SK-N-SH (cell line): ENCODE data around the gene IL1RAP. TPM values are rescaled to one million over a fixed set of nuclear protein-coding genes. Genes with fewer than 3 reads are reported as not detected.

ENCODE experiments used
- CTCF ChIA-PET: fragments of 300-600, 350-600 bp; formaldehyde crosslinking; extraction: SDS; loops from one replicate; lab custom pipeline; 2021; lab: Yijun Ruan, JAX
- POLR2A ChIA-PET: fragments of 350-600 bp; sonication (Branson Sonifier 250); formaldehyde crosslinking; extraction: SDS; loops from one replicate; lab custom pipeline; 2020; ENCODE audit warnings: antibody characterized with exemption, inconsistent platforms; lab: Yijun Ruan, JAX
- DNase-seq: peaks from one replicate; pipeline ENCODE4 v3.0.0; 2012
- H2AFZ ChIP-seq: fragments of 200-600 bp; sonication (generic); 2 replicates; pipeline ENCODE4 v1.8.1; 2016; ENCODE audit warnings: antibody characterized with exemption, mild to moderate bottlenecking, low read depth
- H3F3A ChIP-seq: fragments of 200-600 bp; sonication (generic); replicated peaks from 2 replicates; pipeline ENCODE3; 2016; ENCODE audit warnings: antibody characterized with exemption, mild to moderate bottlenecking; ENCODE audit not compliant: insufficient read depth
- H3K27ac ChIP-seq, 2 experiments: fragments of 200-500 bp in 1 of 2; fragments of 200-600 bp in 1 of 2; sonication (Bioruptor generic) in 1 of 2; sonication (generic), shearing (Covaris generic) in 1 of 2; 2 replicates each; pipeline versions ENCODE4 v1.5.1 to v1.6.1; 2014 to 2016; ENCODE audit warnings: low read depth in 2 of 2, inconsistent platforms in 1 of 2, low read length in 1 of 2, mild to moderate bottlenecking in 1 of 2, mixed read lengths in 1 of 2
- H3K27me3 ChIP-seq: fragments of 200-600 bp; sonication (generic), shearing (Covaris generic); 2 replicates; pipeline ENCODE4 v1.6.1; 2016; ENCODE audit warnings: mixed run types; ENCODE audit not compliant: insufficient read depth
- H3K36me3 ChIP-seq, 2 experiments: fragments of 200-500 bp in 1 of 2; fragments of 200-600 bp in 1 of 2; sonication (Bioruptor generic) in 1 of 2; sonication (generic) in 1 of 2; replicated peaks in 1 of 2; 2 replicates each; pipeline versions ENCODE3 to v1.5.1; 2014 to 2016; ENCODE audit warnings: low read length in 1 of 2, mild to moderate bottlenecking in 1 of 2; ENCODE audit not compliant: insufficient read depth in 2 of 2, control insufficient read depth in 1 of 2
- H3K4me1 ChIP-seq, 2 experiments: fragments of 200-500 bp in 1 of 2; fragments of 200-600 bp in 1 of 2; sonication (Bioruptor generic) in 1 of 2; sonication (generic), shearing (Covaris generic) in 1 of 2; 2 replicates each; pipeline versions ENCODE4 v1.5.1 to v1.6.1; 2014 to 2016; ENCODE audit warnings: low read depth in 1 of 2, low read length in 1 of 2, mixed run types in 1 of 2; ENCODE audit not compliant: insufficient read depth in 2 of 2, control insufficient read depth in 1 of 2
- H3K4me2 ChIP-seq: fragments of 200-600 bp; sonication (generic), shearing (Covaris generic); 2 replicates; pipeline ENCODE4 v1.6.1; 2017; ENCODE audit warnings: mixed run types
- H3K4me3 ChIP-seq, 2 experiments: fragments of 200-500 bp in 1 of 2; fragments of 200-600 bp in 1 of 2; sonication (Bioruptor generic) in 1 of 2; sonication (generic), shearing (Covaris generic) in 1 of 2; 2 replicates each; pipeline versions ENCODE4 v1.5.1 to v1.8.1; 2014 to 2016; ENCODE audit warnings: low read depth in 2 of 2, inconsistent platforms in 1 of 2, low read length in 1 of 2, mild to moderate bottlenecking in 1 of 2, mixed read lengths in 1 of 2, moderate library complexity in 1 of 2
- H3K79me2 ChIP-seq: fragments of 200-600 bp; sonication (generic); 2 replicates; pipeline ENCODE4 v1.8.1; 2017; ENCODE audit warnings: mild to moderate bottlenecking; ENCODE audit not compliant: insufficient read depth
- H3K9ac ChIP-seq: fragments of 200-600 bp; sonication (generic); 2 replicates; pipeline ENCODE4 v1.6.1; 2017; ENCODE audit warnings: mixed run types
- H3K9me2 ChIP-seq: fragments of 200-600 bp; sonication (generic); 2 replicates; pipeline ENCODE4 v1.6.1; 2017; ENCODE audit warnings: mixed run types
- H3K9me3 ChIP-seq: fragments of 200-600 bp; sonication (generic); 2 replicates; pipeline ENCODE4 v1.6.1; 2017; ENCODE audit warnings: mixed run types, mild to moderate bottlenecking, moderate library complexity
- H4K20me1 ChIP-seq: fragments of 200-600 bp; sonication (generic); 2 replicates; pipeline ENCODE4 v1.6.1; 2017; ENCODE audit warnings: mild to moderate bottlenecking, mixed run types; ENCODE audit not compliant: insufficient read depth
- CTCF ChIP-seq: fragments of 200-600 bp; sonication (generic); IDR thresholded peaks from 2 replicates; pipeline ENCODE4 v1.6.1; 2017; ENCODE audit warnings: antibody characterized with exemption, mild to moderate bottlenecking, moderate library complexity
- FOXJ3 ChIP-seq: sonication (generic); formaldehyde crosslinking; IDR thresholded peaks from 2 replicates; pipeline ENCODE4 v1.5.1; 2020; ENCODE audit warnings: mild to moderate bottlenecking, missing genetic modification reagents
- FOXM1 ChIP-seq: IDR thresholded peaks from 2 replicates; pipeline ENCODE4 v1.4.0; 2012; ENCODE audit warnings: low read depth, mild to moderate bottlenecking
- GABPA ChIP-seq: IDR thresholded peaks from 2 replicates; pipeline ENCODE4 v1.4.0; 2012; ENCODE audit warnings: low read depth, mild to moderate bottlenecking
- MAX ChIP-seq: IDR thresholded peaks from 2 replicates; pipeline ENCODE4 v1.4.0; 2012; ENCODE audit warnings: low read depth
- MEF2A ChIP-seq: IDR thresholded peaks from 2 replicates; pipeline ENCODE4 v1.4.0; 2012; ENCODE audit warnings: low read depth, borderline replicate concordance
- MXI1 ChIP-seq: IDR thresholded peaks from 2 replicates; pipeline ENCODE4 v1.6.1; 2012; ENCODE audit warnings: mild to moderate bottlenecking, low read depth, low read length, improper control_type of control experiment
- POLR2AphosphoS5 ChIP-seq: IDR thresholded peaks from 2 replicates; pipeline ENCODE4 v1.6.1; 2012; ENCODE audit warnings: low read depth, low read length
- RCOR1 ChIP-seq: fragments of 150-350 bp; IDR thresholded peaks from 2 replicates; pipeline ENCODE4 v1.6.1; 2017; ENCODE audit warnings: antibody characterized with exemption, low read length
- REST ChIP-seq: IDR thresholded peaks from 2 replicates; pipeline ENCODE4 v1.6.1; 2012; ENCODE audit warnings: mild to moderate bottlenecking, low read depth, low read length, moderate library complexity
- SIN3A ChIP-seq: IDR thresholded peaks from 2 replicates; pipeline ENCODE4 v1.6.1; 2012; ENCODE audit warnings: low read depth, mild to moderate bottlenecking, low read length, moderate library complexity, borderline replicate concordance
- TAF1 ChIP-seq: IDR thresholded peaks from 2 replicates; pipeline ENCODE4 v1.6.1; 2012; ENCODE audit warnings: low read depth, mild to moderate bottlenecking, low read length, moderate library complexity, borderline replicate concordance
- TCF12 ChIP-seq: IDR thresholded peaks from 2 replicates; pipeline ENCODE4 v1.4.0; 2012
- USF1 ChIP-seq: IDR thresholded peaks from 2 replicates; pipeline ENCODE4 v1.4.0; 2012; ENCODE audit warnings: low read depth, borderline replicate concordance
- USF2 ChIP-seq: fragments of 150-350 bp; IDR thresholded peaks from 2 replicates; pipeline ENCODE4 v1.6.1; 2017; ENCODE audit warnings: antibody characterized with exemption, low read length, low read depth, borderline replicate concordance
- YY1 ChIP-seq: IDR thresholded peaks from 2 replicates; pipeline ENCODE4 v1.4.0; 2012; ENCODE audit warnings: low read depth, mild to moderate bottlenecking
- ZBTB33 ChIP-seq: IDR thresholded peaks from 2 replicates; pipeline ENCODE4 v1.4.0; 2012; ENCODE audit warnings: low read depth, borderline replicate concordance
- WGBS: methylation state at CpG from one replicate; pipeline ENCODE4 v1.1.6; 2017; ENCODE audit warnings: low lambda C conversion rate; 5-methylcytosine and 5-hydroxymethylcytosine counted together
- polyA plus RNA-seq, 3 experiments: library from polyadenylated mRNA; depleted of rRNA; stranded (reverse); fragments of >200 nt; gene quantifications; 2 replicates each; pipeline ENCODE4 v1.2.3, GENCODE V29; 2012

The IL1RAP gene
- polyA plus RNA-seq, 1 of the 3 experiments (the other 2 are of a cell fraction) = 7.6 TPM

- TF ChIP-seq REST = no peak
- TF ChIP-seq FOXM1 = no peak
- TF ChIP-seq GABPA = no peak
- no peak for TF ChIP-seq YY1
- TF ChIP-seq POLR2AphosphoS5 = no peak
- TF ChIP-seq MAX = no peak
- no peak for TF ChIP-seq SIN3A
- TF ChIP-seq FOXJ3 (CRISPR knock-in tag) = no peak
- no peak for TF ChIP-seq MXI1
- TF ChIP-seq ZBTB33 = no peak
- TF ChIP-seq CTCF = no peak
- no peak for TF ChIP-seq RCOR1
- no peak for TF ChIP-seq TAF1
- no peak for TF ChIP-seq USF2
- no peak for TF ChIP-seq USF1
- no peak for TF ChIP-seq TCF12
- no peak for TF ChIP-seq MEF2A
- Histone ChIP-seq H3K9me3 (no peaks in the 10 kb centered on the region), H3K27me3 (no peaks in the 10 kb centered on the region; the same call in 1 of the 2 replicates), H4K20me1 (no peaks in the 10 kb centered on the region), H3K4me1 (no peaks in the 10 kb centered on the region), H3K4me2 (no peak overlapping the region), H3K4me3 (no peak overlapping the region), H3K9me2 (no peaks in the 10 kb centered on the region), H3F3A (no peaks in the 10 kb centered on the region), H3K9ac (no peak overlapping the region), H2AFZ (no peak overlapping the region), H3K79me2 (no peaks in the 10 kb centered on the region), H3K27ac (no peak overlapping the region), H3K36me3 (no peaks in the 10 kb centered on the region)
- ChIA-PET CTCF (no interaction called here), POLR2A (no interaction called here)
- 4% methylated on average over 5 of the region's 5 CpGs for WGBS
- DNase-seq = no peak
Observed at GRCh38 chr3:190495796-190496195, 18.1 kb upstream of the IL1RAP start.
